ENCODE data around the gene MAP3K19.
"Not testable (repeated sequence)": the region's sequence is repeated elsewhere in the genome, so short reads cannot be mapped to it uniquely, and the experiment has no call there.

Gene MAP3K19

GRCh38 chr2:134976074-134976702, 71.1 kb downstream of the MAP3K19 start:
- no peak overlapping the region for H3K4me3 Mint-ChIP-seq
- H3K27ac Mint-ChIP-seq = no peak overlapping the region
- no peaks in the 10 kb centered on the region for H3K27me3 Mint-ChIP-seq (ENCODE audit: low read depth)
- TF ChIP-seq CTCF (IDR thresholded peaks at IDR 0.05; ENCODE audit: unreplicated experiment in 3 of 3) = no peak
- H3K9me3 Mint-ChIP-seq = peaks cover 24% of the 10 kb centered on the region
- no peaks in the 10 kb centered on the region for H3K36me3 Mint-ChIP-seq (ENCODE audit: low read depth)
- no peaks in the 10 kb centered on the region for H3K4me1 Mint-ChIP-seq

- no peaks in the 10 kb centered on the region for H3K4me1 Mint-ChIP-seq
- no peak overlapping the region for H3K4me3 Mint-ChIP-seq
- H3K9me3 Mint-ChIP-seq = peaks cover 30% of the 10 kb centered on the region
- no peak overlapping the region for H3K27ac Mint-ChIP-seq
- no peaks in the 10 kb centered on the region for H3K27me3 Mint-ChIP-seq (ENCODE audit: low read depth)
- peaks cover 5% of the 10 kb centered on the region for H3K36me3 Mint-ChIP-seq (ENCODE audit: low read depth)
- TF ChIP-seq CTCF (IDR thresholded peaks at IDR 0.05; ENCODE audit: unreplicated experiment in 3 of 3) = no peak
Observed at GRCh38 chr2:134975281-134976009, 71.8 kb downstream of the MAP3K19 start.

GRCh38 chr2:134973241-134974138, 73.8 kb downstream of the MAP3K19 start:
- H3K27ac Mint-ChIP-seq = no peak overlapping the region
- H3K9me3 Mint-ChIP-seq = peaks cover 42% of the 10 kb centered on the region
- no peak overlapping the region for H3K4me3 Mint-ChIP-seq
- no peaks in the 10 kb centered on the region for H3K4me1 Mint-ChIP-seq
- no peaks in the 10 kb centered on the region for H3K27me3 Mint-ChIP-seq (ENCODE audit: low read depth)
- H3K36me3 Mint-ChIP-seq (ENCODE audit: low read depth) = peaks cover 9% of the 10 kb centered on the region
- no peak for TF ChIP-seq CTCF (IDR thresholded peaks at IDR 0.05; ENCODE audit: unreplicated experiment in 3 of 3)

- H3K36me3 Mint-ChIP-seq (ENCODE audit: low read depth); H3K4me3 Mint-ChIP-seq: not testable (repeated sequence)
Observed at GRCh38 chr2:134967166-134967565, 80.1 kb downstream of the MAP3K19 start.

GRCh38 chr2:134957477-134957876, 89.8 kb downstream of the MAP3K19 start:
- peaks cover 32% of the 10 kb centered on the region for H3K36me3 Mint-ChIP-seq (ENCODE audit: low read depth)
- no peak for TF ChIP-seq CTCF (IDR thresholded peaks at IDR 0.05; ENCODE audit: unreplicated experiment in 3 of 3)
- H3K27me3 Mint-ChIP-seq (ENCODE audit: low read depth) = no peaks in the 10 kb centered on the region
- no peaks in the 10 kb centered on the region for H3K4me1 Mint-ChIP-seq
- H3K27ac Mint-ChIP-seq = no peak overlapping the region
- no peak overlapping the region for H3K4me3 Mint-ChIP-seq
- no peaks in the 10 kb centered on the region for H3K9me3 Mint-ChIP-seq

More at GRCh38 chr2:134967166-134967565, 80.1 kb downstream of the MAP3K19 start:
- H3K4me1 Mint-ChIP-seq; H3K27me3 Mint-ChIP-seq (ENCODE audit: low read depth); H3K27ac Mint-ChIP-seq: not testable (repeated sequence)
- peaks cover 31% of the 10 kb centered on the region for H3K9me3 Mint-ChIP-seq

- H3K9me3 Mint-ChIP-seq = no peaks in the 10 kb centered on the region
- H3K27me3 Mint-ChIP-seq (ENCODE audit: low read depth) = no peaks in the 10 kb centered on the region
- peaks cover 42% of the 10 kb centered on the region for H3K36me3 Mint-ChIP-seq (ENCODE audit: low read depth)
- H3K4me1 Mint-ChIP-seq = no peaks in the 10 kb centered on the region
- no peak overlapping the region for H3K4me3 Mint-ChIP-seq
- TF ChIP-seq CTCF (IDR thresholded peaks at IDR 0.05; ENCODE audit: unreplicated experiment in 3 of 3) = no peak
- no peak overlapping the region for H3K27ac Mint-ChIP-seq
Observed at GRCh38 chr2:134955744-134956143, 91.5 kb downstream of the MAP3K19 start.

Data from nephron (organoid).